ENCODE results near the gene PTPRE.

DNA sequence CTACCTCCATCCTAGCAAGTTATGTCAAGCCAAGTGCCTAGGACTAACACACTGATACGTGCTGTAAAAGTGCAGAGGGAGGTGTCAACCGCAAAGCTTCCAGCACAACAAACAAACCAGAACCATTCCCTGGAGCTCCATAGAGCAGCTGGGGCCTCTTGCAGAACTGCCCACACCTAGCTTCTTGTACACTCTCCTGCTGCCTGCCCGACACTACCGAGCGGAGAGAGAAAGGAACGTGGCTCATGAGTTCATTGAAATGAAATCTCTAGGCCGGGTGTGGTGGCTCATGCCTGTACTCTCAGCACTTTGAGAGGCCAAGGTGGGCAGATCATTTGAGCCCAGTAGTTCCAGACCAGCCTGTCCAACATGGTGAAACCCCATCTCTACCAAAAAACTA, 145.8 kb downstream of the PTPRE start:
- TF ChIP-seq JUN (CRISPR knock-in tag; IDR thresholded peaks at IDR 0.05) (no peak), TEAD4 (CRISPR knock-in tag; IDR thresholded peaks at IDR 0.05) (no peak)
- TF ChIP-seq, protein P1, sequence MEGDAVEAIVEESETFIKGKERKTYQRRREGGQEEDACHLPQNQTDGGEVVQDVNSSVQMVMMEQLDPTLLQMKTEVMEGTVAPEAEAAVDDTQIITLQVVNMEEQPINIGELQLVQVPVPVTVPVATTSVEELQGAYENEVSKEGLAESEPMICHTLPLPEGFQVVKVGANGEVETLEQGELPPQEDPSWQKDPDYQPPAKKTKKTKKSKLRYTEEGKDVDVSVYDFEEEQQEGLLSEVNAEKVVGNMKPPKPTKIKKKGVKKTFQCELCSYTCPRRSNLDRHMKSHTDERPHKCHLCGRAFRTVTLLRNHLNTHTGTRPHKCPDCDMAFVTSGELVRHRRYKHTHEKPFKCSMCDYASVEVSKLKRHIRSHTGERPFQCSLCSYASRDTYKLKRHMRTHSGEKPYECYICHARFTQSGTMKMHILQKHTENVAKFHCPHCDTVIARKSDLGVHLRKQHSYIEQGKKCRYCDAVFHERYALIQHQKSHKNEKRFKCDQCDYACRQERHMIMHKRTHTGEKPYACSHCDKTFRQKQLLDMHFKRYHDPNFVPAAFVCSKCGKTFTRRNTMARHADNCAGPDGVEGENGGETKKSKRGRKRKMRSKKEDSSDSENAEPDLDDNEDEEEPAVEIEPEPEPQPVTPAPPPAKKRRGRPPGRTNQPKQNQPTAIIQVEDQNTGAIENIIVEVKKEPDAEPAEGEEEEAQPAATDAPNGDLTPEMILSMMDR (IDR thresholded peaks at IDR 0.05) = no peak
